ENCODE results near the gene PTPA.

PTPA gene

DNA sequence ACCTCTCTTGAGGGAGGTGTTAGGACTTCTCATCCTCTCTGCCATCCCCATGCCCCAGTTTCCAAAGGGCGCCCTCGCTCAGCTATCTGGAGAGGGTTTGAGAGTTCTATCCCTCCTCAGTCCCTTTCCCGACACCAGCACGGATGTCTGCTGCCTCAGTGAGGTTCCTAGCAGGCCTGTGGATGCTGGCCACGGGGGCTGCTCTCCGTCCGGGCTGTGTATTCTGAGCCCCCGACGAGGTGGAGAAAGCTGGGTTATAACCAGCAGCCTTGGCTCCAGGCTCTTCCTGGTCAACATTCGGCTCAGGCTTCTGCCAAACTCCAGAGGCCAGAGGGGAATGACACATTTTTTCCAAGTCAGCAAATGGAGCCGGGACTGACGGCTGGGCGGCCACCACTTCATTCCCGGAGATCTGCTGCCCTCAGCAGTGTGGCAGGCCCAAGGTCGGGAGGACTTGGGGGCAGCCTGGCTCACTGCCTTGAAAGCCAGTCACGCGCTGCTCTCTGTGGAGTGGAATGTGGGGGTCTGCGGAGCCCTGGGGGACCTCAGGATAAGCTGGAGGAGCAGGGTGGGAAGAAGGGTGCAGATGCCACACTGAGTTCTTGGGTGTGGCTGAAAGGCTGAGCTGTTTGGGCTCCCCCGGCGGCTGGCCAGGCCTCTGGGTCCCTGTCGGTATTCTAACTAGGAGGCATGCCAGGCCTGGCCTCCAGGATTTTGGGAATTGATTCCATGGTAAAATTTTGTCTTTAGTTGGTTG lies 27.4 kb downstream of the PTPA start:
- peak; percentile 73 for DNase-seq

DNA sequence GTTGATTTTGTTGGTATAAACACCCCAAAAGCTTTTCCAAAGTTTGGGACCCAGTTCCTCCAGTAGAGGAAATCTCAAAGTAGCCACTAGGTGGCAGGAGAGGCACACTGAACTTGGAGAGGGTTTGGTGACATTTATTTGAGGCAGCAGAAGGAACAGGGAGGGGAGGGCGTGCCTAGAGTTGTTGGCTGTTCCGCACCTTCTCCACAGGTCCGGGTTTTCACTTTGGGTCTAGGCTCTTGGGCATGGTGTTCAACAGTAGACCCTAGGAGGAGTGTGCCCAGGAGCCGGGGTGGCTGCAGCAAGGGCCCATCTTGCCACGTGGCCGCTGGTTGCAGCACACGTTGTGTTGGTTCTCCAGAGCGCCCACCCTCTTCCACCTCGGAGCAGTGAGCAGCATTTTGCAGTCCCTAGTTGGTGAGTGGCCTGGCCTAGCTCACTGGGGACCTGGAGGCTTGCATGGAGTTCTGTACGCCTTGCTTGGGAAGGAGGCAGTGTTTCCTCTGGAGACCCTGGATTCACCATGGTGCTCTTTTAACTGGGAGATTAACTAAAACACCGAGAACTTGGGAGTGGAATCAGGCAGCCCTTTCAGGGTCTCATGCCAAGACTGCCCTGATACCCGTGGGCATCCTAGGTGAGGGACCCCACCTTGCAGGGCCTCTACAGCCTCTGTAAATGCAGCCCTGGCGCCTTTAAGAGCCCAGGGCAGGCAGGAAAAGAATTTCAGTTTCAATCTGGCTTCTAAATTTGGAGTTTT lies 28.2 kb downstream of the PTPA start:
- DNase-seq: peak; percentile 92

GRCh38 chr9:129139993-129140396 lies 28.8 kb downstream of the PTPA start:
- peak; percentile 100 for DNase-seq

DNA sequence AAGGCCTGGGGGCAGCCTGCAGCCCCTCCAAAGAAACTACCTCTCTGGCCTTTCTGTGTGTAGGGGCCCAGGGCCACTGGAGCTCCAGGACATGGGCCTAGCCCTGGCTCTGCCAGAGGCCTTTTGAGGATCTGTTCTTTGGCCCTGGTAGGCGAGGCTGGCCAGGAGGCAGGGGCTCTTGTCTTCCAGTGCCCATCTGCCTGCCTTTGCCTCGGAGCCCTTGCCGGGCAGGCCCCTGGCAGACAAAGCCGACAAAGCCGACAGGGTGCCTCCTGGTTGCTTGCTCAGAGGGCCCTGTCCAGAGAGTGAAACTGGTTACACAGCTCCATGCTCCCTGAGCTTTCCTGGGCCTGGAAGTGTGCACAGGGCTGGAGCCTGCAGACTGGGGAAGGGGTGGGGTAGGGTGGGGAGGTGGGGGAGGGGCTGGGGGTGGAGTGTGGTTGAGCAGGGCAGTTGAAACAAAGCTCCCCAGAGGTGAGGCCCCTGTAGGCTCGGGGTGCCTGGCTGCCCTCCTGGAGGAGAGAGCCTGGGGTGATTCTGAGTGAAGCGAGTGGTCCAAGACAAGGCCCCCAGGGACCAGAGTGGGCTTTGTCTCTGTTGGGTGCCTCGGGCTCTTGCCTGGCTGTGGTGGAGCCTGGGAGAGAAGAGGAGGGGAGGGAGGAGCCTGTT lies 29.3 kb downstream of the PTPA start:
- peak; percentile 76 for DNase-seq

DNA sequence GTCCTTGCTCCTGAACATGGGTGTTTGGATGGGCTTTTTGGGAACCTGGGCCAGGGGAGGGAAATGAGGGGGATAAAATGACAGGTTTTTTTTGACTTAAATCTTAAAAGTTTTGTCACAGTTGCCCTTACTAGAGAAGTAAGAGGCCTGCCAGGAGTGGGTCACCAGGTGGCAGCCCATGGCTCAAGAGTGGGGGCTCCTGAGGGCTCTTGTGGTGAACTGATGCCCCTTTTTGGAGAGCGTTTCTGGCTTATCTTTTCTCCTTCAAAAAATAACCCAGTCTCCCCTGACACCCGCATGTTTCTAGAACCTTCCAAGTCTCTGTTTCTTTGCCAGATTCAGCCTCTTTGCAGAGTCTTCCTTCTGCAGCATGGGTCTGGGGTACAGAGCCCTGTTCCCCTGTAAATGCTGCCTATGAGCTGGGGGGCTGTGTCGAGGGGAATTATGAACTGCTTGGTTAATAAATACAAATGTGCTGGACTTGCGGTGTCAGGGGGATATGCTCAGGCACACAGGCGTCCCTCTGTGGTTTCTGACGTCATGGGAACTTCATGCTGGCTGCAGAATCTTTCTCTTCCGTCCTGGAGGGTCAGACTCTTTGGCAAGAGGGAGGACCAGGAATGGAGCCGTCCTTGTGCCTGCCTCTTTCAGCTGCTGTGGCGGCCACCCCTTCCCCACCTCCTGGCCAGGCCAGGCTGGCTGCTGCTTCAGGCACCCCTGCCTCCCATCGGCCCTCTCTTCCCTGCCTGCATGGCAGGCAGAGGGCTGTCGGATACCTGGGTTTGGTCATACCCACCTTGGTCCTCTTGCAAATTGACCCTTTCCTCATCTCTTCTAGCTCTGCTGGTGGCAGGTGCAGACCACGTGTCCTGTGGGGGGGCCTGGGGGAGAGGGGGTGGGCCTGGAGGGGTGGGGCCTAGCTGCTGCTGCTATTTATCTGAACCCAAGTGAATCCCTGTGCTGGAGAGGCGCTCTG lies 30.1 kb downstream of the PTPA start:
- DNase-seq: peak; percentile 95

DNA sequence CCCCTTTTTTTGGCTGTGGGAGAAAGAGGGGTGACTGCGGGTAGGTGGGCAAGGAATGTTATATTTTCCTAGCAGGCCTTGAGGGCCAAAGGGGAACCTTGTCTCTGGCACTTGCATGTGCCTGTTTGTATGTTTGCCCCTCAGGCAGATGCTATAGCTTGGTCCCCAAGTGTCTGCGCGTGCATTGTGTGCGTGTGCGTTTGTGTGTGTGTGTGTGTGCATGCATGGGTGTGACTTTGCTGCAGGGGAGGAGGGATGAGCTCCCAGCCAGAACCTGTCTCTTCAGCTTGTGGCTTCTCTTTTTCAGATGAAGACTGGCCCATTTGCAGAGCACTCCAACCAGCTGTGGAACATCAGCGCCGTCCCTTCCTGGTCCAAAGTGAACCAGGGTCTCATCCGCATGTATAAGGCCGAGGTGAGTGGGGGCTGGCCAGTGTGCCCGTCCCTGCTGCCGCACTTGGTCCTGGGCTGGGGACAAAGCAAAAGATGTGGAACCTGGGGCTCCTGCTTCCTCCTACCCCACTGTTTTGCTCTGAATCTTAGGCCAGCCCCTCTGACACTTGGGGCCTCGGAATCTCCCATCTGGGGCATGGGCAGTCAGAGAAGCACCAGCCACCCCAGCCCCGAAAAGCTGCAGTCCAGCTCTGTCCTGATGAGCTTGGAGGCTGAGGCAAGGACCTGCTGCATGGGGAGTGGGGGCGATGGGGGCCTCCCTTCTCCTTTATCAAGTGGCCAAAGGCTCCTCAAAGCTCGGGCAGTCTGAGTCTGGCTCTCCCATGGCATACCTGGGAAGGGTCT lies 31.1 kb downstream of the PTPA start:
- DNase-seq: no peak

GRCh38 chr9:129143031-129143927 lies 32.1 kb downstream of the PTPA start:
- DNase-seq: peak; percentile 96

- peak; percentile 38 for DNase-seq
These were observed 34.1 kb downstream of the PTPA start for GRCh38 chr9:129145316-129145715.

DNA sequence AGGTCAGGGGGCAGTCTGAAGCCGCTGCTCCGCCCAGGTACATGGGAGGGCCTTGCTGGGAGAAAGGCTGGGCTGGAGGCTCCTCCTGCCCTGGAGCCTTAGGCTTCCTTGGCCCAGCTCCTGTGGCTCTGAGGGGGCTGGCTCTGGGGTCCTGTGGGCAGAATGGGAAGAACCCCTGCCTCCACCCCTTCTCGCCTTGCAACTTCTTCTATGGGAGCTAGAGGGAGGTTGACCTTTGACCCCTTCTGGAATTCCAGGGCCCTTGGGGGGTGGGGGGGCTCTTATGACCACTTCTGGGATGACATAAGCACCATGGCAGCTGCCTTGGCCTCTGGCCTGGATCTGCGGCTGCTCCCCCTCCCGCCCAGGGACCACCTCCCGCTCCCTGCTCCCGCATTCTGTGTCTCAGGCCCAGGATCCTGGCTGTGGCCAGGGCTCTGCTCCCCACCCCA lies 34.7 kb downstream of the PTPA start:
- DNase-seq: peak; percentile 98

GRCh38 chr9:129146441-129146941 lies 35.3 kb downstream of the PTPA start:
- peak; percentile 94 for DNase-seq

DNA sequence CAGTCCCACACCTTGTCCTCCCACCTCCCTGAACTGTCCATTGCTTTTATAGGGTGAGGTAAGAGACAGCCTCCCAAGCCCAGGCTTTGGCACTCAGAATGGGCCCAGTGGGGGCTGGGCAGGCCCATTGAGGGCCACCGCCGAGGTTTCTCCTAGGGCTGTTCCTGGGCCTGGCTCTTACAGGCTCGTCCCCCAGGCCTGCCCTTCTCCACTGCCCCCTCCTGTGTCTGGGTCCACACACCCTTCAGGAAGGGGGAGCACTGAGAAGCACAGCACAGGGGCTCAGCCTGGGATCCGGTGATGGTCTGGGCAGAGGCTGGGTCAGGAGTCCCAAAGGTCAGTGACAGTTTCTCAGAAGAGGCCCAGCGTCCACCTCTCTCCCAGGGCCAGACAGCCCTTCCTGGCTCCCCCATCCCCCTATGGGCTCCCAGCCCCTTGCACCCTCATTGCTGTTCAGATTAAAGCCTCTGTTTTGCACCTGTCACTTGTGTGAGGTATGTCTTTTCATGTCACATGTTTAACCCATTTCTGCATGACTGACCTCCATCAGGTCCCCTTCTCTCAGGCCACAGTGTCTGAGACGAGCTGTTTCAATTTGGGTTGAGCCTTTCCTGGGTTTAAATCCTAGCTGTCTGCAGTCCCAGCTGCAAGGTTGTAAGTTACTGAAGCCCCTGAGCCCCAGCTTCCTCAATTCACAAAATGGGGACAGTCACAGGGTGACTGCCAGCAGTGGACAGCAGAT lies 37.4 kb downstream of the PTPA start:
- no peak for DNase-seq

GRCh38 chr9:129149442-129149841 lies 38.2 kb downstream of the PTPA start:
- DNase-seq: no peak

DNA sequence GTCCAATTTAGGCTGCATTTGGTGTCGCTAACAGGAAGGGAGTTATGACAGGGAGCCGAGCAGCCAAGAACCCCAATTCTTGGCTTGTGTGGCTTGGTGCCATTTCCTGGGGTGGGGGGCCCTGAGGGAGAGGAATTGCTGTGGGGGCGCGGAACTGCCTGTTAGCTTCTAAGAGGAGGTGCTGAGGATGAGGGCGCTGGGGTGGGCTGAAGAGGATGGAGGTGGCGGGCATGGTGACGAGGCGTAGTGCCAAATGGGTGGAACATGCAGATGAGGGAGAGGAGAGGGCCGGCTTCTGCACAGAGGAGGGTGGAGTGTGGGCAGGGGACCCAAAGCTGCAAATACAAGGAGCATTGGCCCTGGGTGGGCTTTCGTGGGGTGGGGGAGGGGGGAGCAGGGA lies 38.9 kb downstream of the PTPA start:
- DNase-seq: no peak

DNA sequence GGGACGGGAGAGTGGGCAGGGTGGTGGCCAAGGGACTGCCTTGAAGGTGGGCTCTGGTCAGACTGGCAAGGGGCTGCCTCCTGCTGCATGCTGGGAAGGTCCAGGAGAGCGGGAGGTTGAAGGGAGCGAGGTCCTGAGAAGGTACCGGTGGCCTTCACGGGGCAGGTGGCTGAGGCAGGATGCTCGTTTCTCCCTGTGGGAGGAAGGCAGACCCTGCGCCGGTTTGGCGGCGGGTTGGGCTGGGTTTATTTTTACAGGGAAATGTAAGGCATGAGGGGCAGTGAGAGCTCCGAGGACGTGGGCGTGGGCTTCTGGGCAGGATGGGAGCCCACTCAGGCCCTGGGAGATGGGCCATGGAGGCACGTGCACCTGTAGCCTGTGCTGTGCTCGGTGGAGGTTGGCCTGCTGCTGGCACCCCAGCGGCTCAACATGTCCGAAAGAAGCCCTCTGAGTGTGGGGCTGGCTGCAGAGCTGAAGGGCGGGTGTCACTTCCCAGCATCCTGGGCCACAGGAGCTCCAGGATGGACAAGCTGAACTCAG lies 39.5 kb downstream of the PTPA start:
- no peak for DNase-seq

GRCh38 chr9:129151469-129151868 lies 40.3 kb downstream of the PTPA start:
- DNase-seq: no peak

- no peak for DNase-seq
These were observed 43.8 kb downstream of the PTPA start for GRCh38 chr9:129154866-129155477.

DNA sequence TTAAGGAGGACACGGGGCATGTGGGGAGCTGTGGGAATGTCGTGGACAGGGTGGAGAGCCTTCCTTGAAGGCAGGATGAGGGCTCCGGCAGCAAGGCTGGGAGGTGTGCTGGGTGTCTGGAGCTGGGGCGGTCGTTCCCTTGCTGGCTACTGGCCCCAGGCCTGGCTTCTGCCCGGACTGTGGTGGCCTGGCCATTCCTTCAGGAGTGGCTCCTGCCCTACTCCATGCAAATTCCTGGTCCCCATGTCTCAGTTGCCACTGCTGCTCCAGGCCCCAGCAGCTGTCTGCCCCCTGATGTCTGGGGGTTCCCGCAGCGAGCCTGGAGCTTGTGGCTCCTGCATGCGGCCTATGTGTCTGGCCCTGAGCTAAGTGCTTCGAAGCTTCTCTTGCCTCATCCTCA lies 44.9 kb downstream of the PTPA start:
- no peak for DNase-seq

GRCh38 chr9:129160712-129161533 lies 49.7 kb downstream of the PTPA start:
- peak; percentile 76 for DNase-seq
